ENCODE data around the gene CHD2. TPM values are rescaled to one million over a fixed set of nuclear protein-coding genes. Genes with fewer than 3 reads are reported as not detected.

CHD2 gene
- total RNA-seq, 4 donors from 2014 or later = 149 to 299 (median 213) TPM

DNA sequence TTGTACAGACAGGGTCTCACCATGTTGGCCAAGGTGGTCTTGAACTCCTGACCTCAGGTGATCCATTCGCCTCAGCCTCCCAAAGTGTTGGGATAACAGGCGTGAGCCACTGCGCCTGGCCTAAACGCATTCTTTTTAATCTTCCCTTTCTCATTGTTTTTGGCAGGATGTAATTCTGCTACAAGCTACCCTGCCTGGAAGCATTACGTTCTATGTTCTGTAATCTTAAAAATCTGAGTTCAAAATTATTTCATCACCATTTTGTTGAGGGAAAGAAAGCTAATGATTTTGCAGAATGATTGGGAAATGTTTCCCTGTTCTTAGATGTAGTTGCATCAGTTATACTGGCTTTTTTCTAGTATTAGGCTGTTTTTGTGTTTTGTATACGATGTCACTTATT, 117.4 kb downstream of the CHD2 start:
- Histone ChIP-seq H3K27me3 (no peaks in the 10 kb centered on the region), H3K27ac (no peak overlapping the region), H3K36me3 (peaks cover 84% of the 10 kb centered on the region in 2 donors), H3K4me1 (no peaks in the 10 kb centered on the region), H3K9me3 (no peaks in the 10 kb centered on the region), H3K4me3 (replicated peaks in 1 of 3) (no peak overlapping the region)
- intact Hi-C loops (cut with DNase I) = no loop called here
- TF ChIP-seq POLR2A (IDR thresholded peaks at IDR 0.05) = no peak
- TF ChIP-seq, protein P1, sequence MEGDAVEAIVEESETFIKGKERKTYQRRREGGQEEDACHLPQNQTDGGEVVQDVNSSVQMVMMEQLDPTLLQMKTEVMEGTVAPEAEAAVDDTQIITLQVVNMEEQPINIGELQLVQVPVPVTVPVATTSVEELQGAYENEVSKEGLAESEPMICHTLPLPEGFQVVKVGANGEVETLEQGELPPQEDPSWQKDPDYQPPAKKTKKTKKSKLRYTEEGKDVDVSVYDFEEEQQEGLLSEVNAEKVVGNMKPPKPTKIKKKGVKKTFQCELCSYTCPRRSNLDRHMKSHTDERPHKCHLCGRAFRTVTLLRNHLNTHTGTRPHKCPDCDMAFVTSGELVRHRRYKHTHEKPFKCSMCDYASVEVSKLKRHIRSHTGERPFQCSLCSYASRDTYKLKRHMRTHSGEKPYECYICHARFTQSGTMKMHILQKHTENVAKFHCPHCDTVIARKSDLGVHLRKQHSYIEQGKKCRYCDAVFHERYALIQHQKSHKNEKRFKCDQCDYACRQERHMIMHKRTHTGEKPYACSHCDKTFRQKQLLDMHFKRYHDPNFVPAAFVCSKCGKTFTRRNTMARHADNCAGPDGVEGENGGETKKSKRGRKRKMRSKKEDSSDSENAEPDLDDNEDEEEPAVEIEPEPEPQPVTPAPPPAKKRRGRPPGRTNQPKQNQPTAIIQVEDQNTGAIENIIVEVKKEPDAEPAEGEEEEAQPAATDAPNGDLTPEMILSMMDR (IDR thresholded peaks at IDR 0.05) = no peak
- 90 to 92% methylated on average over 6 of the region's 6 CpGs for WGBS, 2 donors
- no peak for DNase-seq

DNA sequence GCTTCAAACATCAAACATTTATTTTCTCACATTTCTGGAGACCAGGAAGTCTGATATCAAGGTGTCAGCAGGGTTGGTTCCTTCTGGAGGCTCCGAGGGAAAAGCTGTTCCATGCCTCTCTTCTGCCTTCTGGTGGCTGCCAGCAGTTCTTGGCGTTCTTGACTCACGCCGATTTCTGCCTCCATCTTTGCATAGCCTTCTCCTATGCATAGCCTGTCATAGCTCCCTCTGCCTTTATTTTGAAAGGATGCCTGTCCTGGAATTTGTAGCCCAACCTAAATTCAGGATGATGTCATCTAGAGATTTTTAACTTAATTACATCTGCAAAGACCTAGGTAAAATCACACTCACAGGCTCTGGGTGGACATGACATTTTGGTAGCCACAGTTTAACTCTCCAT, 118.5 kb downstream of the CHD2 start:
- peaks cover 78 to 79% of the 10 kb centered on the region in 2 donors for H3K36me3 ChIP-seq
- intact Hi-C loops (cut with DNase I) = no loop called here

DNA sequence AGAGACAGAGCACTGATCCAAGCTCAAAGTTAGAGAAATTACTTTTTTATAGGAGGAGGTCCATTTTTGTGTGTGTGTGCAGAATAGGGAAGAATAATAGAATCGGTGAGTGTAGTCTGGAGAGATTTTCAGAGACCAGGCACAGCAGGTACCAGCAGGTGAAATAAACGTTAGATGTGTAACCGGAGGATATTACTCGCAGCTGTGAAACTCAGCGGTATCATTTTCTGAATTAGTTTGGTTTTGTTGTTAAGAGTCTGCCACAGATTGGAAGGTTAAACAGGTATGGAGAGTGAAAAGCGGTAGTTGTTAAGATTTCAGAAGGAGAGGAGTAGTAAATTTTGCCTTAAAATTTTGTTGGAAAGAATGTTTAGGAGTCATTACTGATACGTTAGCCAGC, 119.0 kb downstream of the CHD2 start:
- Histone ChIP-seq H3K4me3 (replicated peaks in 1 of 3) (no peak overlapping the region), H3K27ac (no peak overlapping the region), H3K27me3 (no peaks in the 10 kb centered on the region), H3K9me3 (no peaks in the 10 kb centered on the region), H3K36me3 (peaks cover 74 to 75% of the 10 kb centered on the region in 2 donors), H3K4me1 (no peaks in the 10 kb centered on the region)
- TF ChIP-seq, protein P1 (IDR thresholded peaks at IDR 0.05) = no peak
- TF ChIP-seq POLR2A (IDR thresholded peaks at IDR 0.05) = no peak
- intact Hi-C loops (cut with DNase I) = no loop called here
- no peak for DNase-seq
- 94% methylated on average over 7 of the region's 7 CpGs for WGBS, 2 donors

More for the DNA sequence above, 118.5 kb downstream of the CHD2 start:
- no peak for DNase-seq
- no peak overlapping the region for H3K4me3 ChIP-seq (replicated peaks in 1 of 3)
- TF ChIP-seq POLR2A (IDR thresholded peaks at IDR 0.05) = no peak
- TF ChIP-seq, protein P1 (IDR thresholded peaks at IDR 0.05) = no peak
- no peak overlapping the region for H3K27ac ChIP-seq
- H3K27me3 ChIP-seq = no peaks in the 10 kb centered on the region
- 81 to 89% methylated on average over 4 of the region's 4 CpGs for WGBS, 2 donors
- no peaks in the 10 kb centered on the region for H3K4me1 ChIP-seq
- H3K9me3 ChIP-seq = no peaks in the 10 kb centered on the region

DNA sequence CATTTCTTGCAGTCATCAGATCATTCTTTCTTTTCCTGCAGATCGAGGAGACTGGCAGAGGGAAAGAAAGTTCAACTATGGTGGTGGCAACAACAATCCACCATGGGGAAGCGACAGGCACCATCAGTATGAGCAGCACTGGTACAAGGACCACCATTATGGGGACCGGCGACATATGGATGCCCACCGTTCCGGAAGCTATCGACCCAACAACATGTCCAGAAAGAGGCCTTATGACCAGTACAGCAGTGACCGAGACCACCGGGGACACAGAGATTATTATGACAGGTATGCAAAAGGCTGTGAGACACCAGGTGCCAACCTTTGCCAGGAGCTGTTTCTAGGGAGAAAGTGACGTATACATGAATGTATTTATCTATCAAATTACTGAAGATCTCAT, 119.8 kb downstream of the CHD2 start:
- Histone ChIP-seq H3K27me3 (no peaks in the 10 kb centered on the region), H3K9me3 (no peaks in the 10 kb centered on the region), H3K4me1 (no peaks in the 10 kb centered on the region), H3K4me3 (replicated peaks in 1 of 3) (no peak overlapping the region), H3K27ac (no peak overlapping the region), H3K36me3 (peaks cover 74 to 75% of the 10 kb centered on the region in 2 donors)
- no peak for TF ChIP-seq POLR2A (IDR thresholded peaks at IDR 0.05)
- TF ChIP-seq, protein P1 (IDR thresholded peaks at IDR 0.05) = no peak
- intact Hi-C loops (cut with DNase I) = loop anchor here (10.0 kb wide), 1 partner anchor 225 kb away; no protein-coding TSS in a partner anchor
- WGBS, 2 donors = 95% methylated on average over 10 of the region's 10 CpGs
- no peak for DNase-seq

DNA sequence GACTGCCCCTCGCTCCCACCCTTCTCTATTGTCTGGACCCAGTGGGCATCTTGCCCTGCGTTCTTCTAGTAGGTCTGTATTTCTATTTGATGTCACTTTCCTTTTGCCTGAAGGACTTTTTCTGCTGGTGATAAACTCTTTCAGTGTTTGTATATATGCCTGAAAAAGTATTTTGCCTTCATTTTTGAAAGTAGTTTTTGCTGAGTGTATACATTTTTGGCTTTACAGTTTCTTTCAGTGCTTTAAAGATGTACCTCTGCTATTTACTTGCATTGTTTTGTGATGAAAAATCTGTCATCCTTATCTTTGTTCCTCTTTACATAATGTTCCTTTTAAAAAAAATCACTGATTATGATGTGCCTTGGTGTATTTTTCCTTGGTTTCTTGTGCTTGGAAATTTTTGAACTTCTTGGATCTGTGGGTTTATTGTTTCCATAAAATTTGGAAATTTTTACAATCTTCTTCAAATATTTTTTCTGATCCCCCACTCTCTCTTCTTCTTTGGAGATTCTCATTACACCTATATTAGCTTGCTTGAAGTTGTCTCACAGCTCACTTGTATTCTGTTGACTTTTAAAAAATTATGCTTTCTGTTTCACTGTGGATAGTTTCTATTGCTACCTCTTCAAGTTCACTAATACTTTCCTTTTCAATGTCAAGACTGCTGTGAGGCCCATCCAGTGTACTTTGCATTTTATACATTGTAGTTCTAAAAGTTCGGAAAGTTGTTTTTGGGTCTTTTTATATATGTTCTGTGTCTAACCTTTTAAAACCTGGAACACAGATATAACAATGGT, 121.0 kb downstream of the CHD2 start:
- H3K27me3 ChIP-seq = no peaks in the 10 kb centered on the region
- no peaks in the 10 kb centered on the region for H3K9me3 ChIP-seq
- TF ChIP-seq, protein P1 (IDR thresholded peaks at IDR 0.05) = no peak
- no peak for TF ChIP-seq POLR2A (IDR thresholded peaks at IDR 0.05)
- WGBS, 2 donors = 95 to 97% methylated on average over 3 of the region's 3 CpGs
- H3K27ac ChIP-seq = no peak overlapping the region
- no peak overlapping the region for H3K4me3 ChIP-seq (replicated peaks in 1 of 3)
- DNase-seq = no peak
- H3K4me1 ChIP-seq = no peaks in the 10 kb centered on the region
- intact Hi-C loops (cut with DNase I) = loop anchor here (10.0 kb wide), 1 partner anchor 226 kb away; no protein-coding TSS in a partner anchor
- peaks cover 72 to 75% of the 10 kb centered on the region in 2 donors for H3K36me3 ChIP-seq

Data from thyroid gland (tissue), 4 donors.